Activated T-helper 1 cell treated with anti-CD3 and anti-CD28 coated beads, Interleukin-2, amount 50 U/mL, for 16 hours (primary cell): ENCODE results near the gene TYRP1.

Source experiments
- DNase-seq, 2 donors: peaks; one replicate each; pipeline ENCODE4 v3.0.0-alpha.2; 2020; ENCODE audit warnings: low read depth in 1 of 2, low spot score in 1 of 2

Gene TYRP1

GRCh38 chr9:12696931-12697622 is 3.9 kb downstream of the TYRP1 start:
- no peak for DNase-seq

GRCh38 chr9:12697719-12698118 is 4.5 kb downstream of the TYRP1 start:
- DNase-seq = no peak

- no peak for DNase-seq
Measured at GRCh38 chr9:12698266-12698665, 5.1 kb downstream of the TYRP1 start.

- DNase-seq = no peak
Measured at GRCh38 chr9:12698986-12699385, 5.8 kb downstream of the TYRP1 start.

GRCh38 chr9:12699529-12699928 is 6.3 kb downstream of the TYRP1 start:
- DNase-seq = no peak

GRCh38 chr9:12701126-12701525 is 7.9 kb downstream of the TYRP1 start:
- DNase-seq = no peak

- DNase-seq = no peak
Measured at GRCh38 chr9:12702160-12702758, 9.1 kb downstream of the TYRP1 start.

- DNase-seq = no peak
Measured at GRCh38 chr9:12703996-12704395, 10.8 kb downstream of the TYRP1 start.

GRCh38 chr9:12705738-12706391 is 12.7 kb downstream of the TYRP1 start:
- no peak for DNase-seq

- DNase-seq = no peak
Measured at GRCh38 chr9:12708562-12709298, 15.5 kb downstream of the TYRP1 start.

GRCh38 chr9:12712532-12712931 is 19.3 kb downstream of the TYRP1 start:
- DNase-seq = no peak

- DNase-seq = no peak
Measured at GRCh38 chr9:12715268-12715667, 22.1 kb downstream of the TYRP1 start.

- no peak for DNase-seq
Measured at GRCh38 chr9:12716823-12717600, 23.8 kb downstream of the TYRP1 start.

- no peak for DNase-seq
Measured at GRCh38 chr9:12717907-12718306, 24.7 kb downstream of the TYRP1 start.

- no peak for DNase-seq
Measured at GRCh38 chr9:12718482-12719026, 25.4 kb downstream of the TYRP1 start.

GRCh38 chr9:12719431-12719830 is 26.2 kb downstream of the TYRP1 start:
- DNase-seq = no peak

- no peak for DNase-seq
Measured at GRCh38 chr9:12720551-12720950, 27.4 kb downstream of the TYRP1 start.

- no peak for DNase-seq
Measured at GRCh38 chr9:12722131-12722530, 28.9 kb downstream of the TYRP1 start.

- no peak for DNase-seq
Measured at GRCh38 chr9:12723409-12724028, 30.3 kb downstream of the TYRP1 start.

- no peak for DNase-seq
Measured at GRCh38 chr9:12726795-12727194, 33.6 kb downstream of the TYRP1 start.
